GM12873 (cell line): ENCODE results near the gene GNL3.

Source experiments
- CTCF ChIP-seq: IDR thresholded peaks from 2 replicates; pipeline ENCODE4 v1.5.1; 2012; ENCODE audit warnings: low read depth, mild to moderate bottlenecking, moderate library complexity, low read length, control low read depth; ENCODE audit not compliant: insufficient read depth; ENCODE audit errors: missing control alignments

GNL3 gene

GRCh38 chr3:52743721-52744120 lies 57.9 kb downstream of the GNL3 start:
- no peak for TF ChIP-seq CTCF
